HG03520 (cell line): Measurements from ENCODE around the gene MAPK7.

Experiments
- ATAC-seq: cut with Tn5 transposase; IDR thresholded peaks from one replicate; pipeline ENCODE4 v1.9.1; 2021; ENCODE audit warnings: mild to moderate bottlenecking, moderate library complexity; ENCODE audit not compliant: unreplicated experiment

Gene MAPK7

DNA sequence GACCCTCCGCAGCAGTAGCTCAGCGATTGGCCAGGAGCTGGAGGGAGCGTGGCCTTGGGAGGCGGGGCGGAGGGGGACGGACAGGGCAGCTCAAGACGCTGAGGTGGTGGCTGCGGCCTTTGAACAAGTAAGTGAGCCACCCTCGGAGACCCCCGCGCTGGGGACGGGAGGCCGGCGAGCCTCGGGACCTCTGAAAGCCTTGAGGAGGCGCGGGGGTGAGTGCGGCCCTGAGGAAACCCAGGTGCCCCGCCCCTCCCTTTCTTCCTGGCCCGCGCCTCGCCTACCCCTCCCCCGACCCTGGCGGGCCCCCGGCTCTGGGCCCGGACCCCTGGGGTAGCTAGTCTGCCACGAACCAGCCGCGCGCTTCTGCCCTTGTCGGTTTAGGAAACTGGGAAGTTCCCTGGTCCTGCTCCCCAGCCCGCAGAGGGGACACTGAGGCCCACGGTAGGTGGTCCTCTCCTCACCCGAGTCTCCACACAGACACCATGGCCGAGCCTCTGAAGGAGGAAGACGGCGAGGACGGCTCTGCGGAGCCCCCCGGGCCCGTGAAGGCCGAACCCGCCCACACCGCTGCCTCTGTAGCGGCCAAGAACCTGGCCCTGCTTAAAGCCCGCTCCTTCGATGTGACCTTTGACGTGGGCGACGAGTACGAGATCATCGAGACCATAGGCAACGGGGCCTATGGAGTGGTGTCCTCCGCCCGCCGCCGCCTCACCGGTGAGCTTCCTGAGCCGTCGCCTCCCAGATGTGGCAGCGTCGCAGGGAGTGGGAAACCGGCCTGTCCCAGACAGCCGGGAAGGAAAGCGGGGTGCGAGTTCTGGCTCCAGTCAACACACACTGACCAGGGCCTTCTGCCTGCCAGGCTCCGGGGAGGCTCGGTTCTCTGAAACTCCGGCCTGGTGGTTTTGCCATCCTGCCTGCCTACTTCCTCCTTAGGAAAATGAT, at the start of gene MAPK7:
Gene MAPK7, plus strand, starts transcription at position 83 of the 945 bp plus-strand sequence. Its CDS starts 403 bp downstream, at position 486.
- no peak for ATAC-seq

DNA sequence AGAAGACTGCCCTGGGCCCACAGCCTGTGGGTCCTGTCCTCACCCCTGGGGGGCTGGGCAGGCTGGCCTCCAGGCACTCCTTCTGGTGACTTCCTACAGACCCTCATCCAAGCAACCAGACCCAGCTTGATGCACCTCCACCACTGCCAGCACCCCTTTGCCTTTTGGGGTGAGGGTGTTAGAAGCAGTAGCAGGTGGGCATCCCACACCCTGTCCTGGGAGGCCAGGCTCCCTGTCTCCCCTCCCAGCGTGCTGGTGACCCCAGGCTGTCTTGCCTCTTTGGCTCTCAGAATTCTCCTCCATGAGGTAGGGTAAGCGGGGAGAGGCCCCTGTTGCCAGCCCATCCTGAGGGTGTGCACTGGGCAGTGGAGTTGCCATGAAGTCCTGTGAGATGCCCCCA, 49.2 kb upstream of the MAPK7 start:
- ATAC-seq, result no peak

DNA sequence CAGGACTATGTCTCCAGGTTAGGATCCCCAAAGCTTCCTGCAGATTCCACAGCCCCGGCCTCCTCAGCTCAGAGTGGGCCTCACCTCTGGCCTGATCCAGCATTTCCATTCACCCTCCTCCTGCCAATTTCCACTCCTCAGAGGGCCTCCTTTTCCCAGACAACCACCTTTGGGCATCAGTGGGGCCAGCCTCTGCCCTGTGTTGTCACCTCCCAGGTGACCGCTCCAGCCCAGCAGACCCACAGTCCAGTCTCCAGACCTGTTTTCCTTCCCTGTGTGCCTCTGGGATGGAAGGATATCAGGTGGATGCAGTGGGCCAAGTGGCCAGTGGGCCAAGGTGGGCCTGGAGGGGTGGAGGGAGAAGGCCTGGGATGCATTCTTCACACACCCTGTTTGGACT, 48.5 kb upstream of the MAPK7 start:
- no peak for ATAC-seq

DNA sequence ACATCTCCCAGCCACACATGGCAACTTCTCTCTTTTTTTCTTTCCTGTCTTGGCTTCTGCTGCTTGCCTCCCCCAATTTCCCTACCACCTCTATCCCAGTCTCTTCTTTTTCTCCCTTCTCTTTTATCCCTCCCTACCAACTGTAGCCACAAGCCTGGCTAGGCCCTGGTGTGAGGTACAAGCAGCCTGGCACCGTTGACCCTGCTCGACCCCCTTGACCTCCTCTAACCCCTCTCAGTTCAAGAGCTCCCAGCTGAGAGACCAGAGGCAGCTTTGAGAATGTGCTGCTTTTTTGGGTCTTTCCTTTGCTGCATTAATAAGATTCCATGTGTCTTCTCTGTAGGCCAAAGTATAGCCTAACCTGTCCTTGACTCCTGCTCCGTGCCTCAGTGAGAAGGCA, 48.0 kb upstream of the MAPK7 start:
- ATAC-seq, result no peak

DNA sequence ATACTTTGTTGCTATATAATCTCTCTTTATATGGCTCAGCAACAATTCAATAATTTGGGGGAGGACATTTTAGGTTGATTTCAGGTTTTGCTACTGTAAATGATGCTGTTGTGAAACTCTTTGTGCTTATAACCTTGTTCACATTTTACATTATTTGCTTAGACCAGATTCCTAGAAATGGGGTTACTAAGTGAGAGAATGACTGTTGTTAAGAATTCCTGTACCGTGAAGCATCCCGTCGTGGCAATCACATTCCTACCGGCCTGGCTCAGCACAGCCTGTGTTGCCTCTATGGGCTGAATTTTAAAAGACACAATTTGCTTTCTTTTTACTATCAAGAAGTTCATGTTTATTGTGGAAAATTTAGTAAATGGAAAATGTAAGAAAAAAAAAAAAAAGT, 47.2 kb upstream of the MAPK7 start:
- ATAC-seq, result no peak

DNA sequence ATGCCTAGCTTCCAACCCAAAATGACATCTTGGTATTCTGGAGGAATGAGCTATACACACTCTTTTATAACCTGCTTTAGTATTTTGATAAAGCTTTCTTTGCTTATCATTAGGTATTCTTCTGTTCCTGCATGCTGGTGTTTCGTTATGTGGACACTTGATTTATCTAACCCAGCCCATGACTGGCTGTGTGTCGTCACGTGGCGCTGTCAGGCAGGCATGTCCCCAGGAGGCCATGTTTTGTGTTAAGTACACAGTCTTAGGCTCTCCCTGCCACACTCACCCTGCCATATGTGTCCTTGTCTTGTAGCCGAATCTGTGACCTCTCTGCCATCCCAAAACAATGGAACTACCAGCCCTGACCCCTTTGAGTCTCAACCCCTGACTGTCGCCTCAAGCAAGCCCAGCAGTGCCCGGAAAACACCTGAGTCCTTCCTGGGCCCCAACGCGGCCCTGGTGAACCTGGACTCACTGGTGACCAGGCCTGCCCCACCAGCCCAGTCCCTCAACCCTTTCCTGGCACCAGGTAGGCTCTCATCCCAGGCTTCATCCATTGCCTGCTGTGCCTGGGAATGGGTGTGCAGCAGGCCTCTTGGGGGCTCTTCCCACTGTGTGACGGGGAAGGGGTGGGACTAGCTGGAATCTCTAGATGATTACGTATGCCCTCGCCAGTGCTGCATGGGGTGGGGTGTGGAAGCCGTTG, 46.6 kb upstream of the MAPK7 start:
- ATAC-seq, result no peak

DNA sequence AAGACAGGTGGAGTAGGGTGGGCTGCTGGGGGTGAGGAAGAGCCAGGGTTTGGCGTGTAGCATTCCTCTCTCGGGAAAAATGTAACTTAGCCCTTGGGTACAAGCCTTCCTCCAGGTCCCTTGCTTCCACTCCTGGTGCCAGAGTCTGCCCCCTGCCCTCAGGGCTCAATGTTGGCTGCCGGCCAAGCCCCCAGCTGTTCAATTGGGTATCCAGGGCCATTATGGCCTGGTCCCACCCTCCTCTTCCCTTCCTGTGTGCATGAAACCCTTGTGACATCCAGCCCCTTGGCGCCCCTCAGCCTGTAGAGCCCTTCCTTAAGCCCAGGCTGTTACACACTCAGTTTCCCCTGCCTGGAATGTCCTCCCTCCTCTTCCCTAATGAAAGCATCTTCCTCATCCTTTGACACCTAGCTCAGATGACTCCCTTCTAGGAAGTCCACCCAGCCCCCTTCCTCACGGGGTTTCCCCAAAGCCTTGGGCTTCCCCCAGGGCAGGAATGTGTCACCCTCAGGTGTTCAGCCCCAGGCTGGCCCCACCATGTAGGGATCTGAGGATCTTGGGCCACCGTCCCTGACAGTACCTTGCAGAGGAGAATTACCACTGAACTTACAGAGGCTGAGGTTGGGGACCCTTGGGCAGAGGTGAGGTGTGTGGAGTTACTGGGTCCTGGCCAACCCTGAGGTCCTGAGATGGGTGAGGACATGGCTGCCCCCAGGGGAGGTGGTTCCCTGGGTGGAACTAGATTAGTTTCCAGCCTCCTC, 45.7 kb upstream of the MAPK7 start:
- no peak for ATAC-seq

DNA sequence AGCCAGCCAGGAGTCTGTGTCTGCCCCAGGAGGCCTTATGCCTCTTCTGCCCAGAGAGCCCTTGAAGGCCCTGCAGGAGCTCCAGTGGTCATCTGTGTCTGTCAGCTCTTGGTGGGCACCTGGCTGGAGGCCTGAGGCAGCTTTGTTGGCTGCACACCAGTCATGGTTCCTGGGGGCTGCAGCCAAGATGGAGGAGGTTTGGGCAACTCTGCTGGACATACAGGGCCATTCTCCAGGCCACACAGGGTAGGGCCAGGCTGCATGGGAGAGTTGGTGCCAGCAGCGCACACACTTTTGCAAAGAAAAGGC, 45.2 kb upstream of the MAPK7 start:
- no peak for ATAC-seq

DNA sequence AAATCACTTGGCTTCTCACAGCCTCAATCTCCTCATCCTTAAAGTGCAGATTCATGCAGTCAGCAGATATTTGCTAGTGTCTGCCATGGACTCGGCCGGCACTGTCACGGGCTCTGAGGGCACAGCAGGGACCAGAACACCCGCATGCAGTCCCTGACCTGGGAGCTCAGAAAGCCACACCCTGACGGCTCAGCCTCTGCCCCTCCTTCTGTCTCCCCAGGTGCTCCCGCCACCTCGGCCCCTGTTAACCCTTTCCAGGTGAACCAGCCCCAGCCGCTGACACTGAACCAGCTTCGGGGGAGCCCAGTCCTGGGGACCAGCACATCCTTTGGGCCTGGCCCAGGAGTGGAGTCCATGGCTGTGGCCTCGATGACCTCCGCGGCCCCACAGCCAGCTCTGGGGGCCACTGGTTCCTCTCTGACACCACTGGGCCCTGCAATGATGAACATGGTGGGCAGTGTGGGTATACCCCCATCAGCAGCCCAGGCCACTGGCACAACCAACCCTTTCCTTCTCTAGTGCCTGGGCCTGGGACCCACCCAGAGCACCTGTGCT, 44.5 kb upstream of the MAPK7 start:
- no peak for ATAC-seq

DNA sequence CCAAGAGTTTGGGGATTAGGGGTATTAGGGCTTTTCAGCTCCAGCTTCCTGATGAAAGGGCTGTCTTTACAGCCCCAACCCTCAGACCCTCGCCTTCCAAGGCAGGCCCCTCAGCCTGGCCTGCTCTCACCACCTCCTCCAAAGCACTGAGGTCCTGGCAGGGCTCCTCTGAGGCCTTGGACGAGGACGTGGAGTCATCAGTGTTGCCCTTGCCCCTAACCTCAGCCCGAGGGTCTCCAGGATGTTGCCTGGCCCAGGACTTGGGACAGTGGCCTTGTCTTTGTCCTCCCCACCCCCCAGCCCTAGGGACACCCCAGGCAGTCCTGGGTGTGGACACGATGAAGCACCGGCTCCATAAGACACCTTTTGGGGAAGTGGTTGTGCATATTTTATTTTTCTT, 44.0 kb upstream of the MAPK7 start:
- ATAC-seq, result no peak

DNA sequence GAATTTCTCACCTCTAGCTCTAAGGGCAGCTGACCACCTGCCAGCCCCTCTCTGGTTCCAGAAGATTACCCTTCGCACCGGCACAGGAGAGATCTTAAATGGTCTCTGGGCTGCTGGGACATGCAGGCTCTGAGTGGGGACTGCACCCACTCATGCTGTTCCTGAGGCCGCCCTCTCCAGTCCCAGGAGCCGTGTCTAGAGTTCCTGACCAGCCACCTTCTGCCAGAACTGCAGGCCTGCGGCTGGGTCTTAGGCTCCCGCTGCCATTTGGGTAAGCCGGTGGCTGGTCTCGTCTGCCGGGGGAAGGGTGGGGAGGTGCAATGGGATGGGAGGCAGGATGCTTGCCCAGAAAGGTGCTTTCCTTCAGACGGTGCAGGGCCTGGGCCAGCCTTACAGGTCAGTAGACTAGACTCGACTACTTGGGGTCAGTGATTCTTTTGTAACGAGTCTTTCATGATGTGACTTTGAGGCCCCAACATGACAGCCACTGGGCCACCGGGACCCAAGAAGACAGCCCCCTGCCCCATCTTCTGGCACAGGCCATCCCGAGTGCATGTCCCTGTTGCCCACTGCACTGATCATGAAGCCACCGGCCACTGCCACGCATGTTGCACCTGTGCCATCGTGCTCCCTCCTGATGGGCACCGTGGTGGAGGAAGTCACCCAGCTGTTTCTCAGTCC, 42.2 kb upstream of the MAPK7 start:
- ATAC-seq, result no peak

DNA sequence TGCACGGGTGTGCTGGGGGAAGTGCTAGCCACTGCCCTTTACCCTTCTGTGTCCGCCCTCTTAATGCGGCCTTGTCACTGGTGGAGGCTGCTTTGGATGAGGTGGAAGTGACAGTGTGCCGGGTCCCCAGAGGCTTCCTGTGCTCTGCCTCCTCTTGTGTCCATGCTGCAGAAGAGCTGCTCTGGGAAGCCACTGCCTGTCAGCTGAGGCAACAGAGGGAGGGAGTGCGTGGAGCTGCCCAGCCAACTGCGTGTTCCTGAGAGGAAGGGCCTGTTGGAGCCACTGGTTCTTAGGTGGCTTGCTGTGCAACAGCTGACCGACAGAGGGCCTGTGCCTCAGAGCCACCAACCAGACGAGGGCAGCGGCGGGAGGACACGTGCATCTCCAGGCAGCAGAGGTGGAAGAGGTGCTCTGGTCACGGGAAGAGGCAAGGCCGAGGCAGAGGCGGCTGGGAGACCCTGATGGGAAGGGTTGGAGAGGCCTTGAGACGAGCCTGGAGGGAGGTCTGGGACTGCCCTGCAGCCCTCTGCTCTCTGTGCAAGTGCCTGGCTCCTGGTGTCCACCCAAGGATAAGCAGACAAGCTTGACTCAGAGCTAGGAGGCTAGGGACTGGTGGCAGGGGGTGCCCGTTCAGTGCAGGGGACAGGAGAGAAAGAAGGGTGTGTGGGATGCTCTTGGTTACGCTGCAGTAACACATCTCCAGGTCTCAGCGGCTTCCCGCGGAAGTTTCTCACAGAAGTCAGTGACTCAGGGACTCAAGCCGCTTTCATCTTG, 41.2 kb upstream of the MAPK7 start:
- no peak for ATAC-seq

DNA sequence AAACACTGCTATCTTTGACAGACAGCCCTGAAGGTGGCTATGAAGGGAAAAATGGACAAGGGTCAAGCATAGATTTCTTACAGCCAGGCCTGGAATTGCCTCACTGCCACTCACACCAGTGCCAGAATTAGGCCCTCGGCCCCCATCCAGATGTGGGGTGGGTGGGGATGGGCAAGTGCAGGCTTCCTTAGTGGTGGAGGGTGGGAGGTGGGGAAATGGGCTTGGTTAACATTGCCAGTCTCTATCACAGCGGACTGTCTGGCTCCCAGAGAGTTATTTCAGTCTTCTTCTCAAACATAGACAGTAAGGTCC, 40.6 kb upstream of the MAPK7 start:
- ATAC-seq, result no peak

DNA sequence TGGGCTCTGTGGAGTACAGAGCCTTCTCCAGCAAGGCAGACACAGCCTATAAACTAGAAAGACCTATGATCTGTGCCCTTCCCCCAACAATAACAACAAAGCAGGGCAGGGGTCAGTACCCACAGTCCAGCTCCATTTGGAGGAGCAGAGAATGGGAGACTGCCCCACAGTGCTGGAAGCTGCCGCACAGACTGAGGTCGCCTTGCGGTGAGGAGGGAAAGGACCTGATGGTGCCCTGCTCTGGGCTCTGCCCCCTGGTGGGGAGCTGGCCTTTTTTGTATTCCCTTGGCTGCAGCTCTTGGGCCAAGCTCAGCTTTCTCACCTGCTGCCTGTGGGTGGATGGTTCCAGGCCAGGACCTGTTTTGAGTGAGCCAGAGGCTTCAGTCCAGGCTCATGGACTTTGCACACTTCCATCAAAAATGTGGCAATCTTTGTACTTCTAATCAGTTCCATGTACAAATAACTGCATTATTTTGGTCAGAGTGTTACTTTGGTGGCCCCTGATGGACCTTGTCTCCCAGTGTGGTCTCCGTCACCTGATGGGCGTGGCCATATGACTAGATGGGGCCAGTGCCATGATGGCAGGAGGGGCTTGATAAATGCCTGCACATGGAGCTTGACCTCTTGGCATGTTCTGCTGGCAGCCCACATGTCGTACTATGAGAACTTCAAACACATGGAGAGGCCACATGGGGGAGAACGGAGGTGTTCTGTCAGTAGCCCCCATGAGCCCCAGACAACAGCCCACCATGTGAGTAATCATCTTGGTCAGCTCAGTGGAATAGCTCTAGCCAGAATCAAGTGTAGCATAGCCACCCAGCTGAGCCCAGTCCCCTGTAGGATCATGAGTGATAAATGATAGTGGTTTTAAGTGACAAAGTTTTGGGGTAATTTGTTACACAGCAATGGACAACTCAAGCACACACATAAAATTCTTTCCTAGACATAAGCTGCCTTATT, 40.0 kb upstream of the MAPK7 start:
- ATAC-seq, result no peak

DNA sequence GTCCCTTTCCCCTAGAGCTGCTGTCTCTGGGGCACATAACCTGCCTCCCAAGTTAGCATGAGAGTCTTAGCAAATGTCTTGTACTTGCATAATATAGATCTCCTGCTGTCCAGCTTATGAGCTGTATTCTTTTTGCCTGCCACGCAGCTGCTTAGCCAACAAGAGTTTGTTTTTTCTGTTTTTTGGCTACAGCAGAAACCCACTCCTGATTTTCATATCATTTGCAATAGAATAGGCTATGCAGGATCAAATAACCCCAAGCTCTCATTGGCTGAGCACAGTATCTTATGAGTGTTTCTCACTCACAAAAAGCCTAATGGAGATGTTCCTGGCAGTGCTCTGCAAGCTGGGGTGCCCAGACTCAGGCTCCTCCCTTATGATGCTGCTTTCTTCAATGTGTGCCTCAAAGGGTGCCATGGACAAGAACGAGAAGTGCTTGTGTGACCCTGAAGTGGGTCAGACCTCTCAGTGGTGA, 38.9 kb upstream of the MAPK7 start:
- ATAC-seq, result no peak

DNA sequence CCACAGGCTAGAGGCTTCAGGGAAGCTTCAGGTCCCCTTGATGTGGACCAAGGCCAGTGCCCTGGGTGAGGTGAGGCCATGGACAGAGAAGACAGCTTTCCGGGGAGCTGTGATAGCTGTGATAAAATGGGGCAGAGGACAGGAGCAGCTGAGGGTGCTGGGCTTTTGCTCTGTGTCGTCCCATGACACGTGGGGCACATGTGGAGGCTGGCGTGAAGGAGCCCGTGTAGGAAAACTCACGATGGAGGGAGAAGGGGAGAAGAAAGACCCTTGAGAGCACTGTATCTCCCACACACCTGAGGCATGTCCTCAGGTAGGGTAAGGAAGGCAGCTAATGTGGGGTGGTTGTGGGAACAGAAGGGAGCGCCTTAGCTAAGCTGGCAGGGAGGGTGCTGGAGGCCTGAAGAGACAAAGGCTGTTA, 37.1 kb upstream of the MAPK7 start:
- no peak for ATAC-seq

DNA sequence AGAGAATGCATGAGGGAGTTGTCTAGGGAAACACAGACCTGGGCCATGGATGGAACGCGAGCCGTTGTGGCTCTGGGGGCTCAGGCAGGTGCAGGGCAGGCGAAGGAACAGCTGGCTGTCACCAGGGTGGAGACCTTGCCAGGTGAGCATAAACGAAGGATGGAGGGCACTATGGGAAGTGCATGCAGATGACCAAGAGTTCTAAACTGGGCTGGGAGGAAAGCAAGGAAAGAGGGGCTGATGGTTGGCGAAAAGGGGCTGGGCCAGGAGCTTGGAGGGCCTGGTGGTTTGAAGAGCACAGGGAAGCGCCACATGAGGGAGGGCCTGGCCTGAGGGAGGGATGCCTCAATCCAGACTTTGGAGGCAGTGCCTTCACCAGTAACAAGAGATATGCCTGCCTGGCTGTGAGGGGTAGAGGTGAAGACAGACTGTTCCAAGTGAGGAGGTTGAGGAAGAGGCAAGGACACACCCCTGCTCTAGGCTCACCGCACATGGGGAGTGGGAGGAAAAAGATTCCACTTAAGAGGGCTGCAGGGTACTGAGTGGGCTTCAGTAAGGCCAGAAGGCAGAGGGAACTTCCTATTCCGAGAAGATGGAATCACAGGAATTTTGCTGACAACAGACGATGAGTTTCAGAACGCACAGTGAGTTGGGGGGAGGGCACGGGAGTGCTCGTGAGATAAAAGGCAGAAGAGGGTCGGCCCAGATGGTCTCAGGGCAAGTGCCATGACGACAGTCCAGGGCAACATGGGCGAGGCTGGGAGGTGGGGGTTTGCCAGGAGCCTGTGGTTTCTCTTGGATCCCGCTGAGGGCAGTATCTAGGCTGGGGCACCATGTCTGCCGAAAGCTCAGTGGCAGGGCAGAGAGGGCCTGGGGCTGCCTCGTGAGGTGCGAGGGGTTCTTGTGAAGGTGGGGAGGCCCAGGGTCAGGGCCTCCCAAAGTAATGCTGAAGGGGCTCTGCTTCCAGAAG, 36.4 kb upstream of the MAPK7 start:
- no peak for ATAC-seq
